ENCODE data around the gene DNAJC21. TPM values are rescaled to one million over a fixed set of nuclear protein-coding genes. Genes with fewer than 3 reads are reported as not detected.

The DNAJC21 gene
- total and polyA plus RNA-seq, 12 donors = 30.4 to 58.9 (median 48.8) TPM

GRCh38 chr5:34998058-34998789 lies 68.9 kb downstream of the DNAJC21 start:
- intact Hi-C loops (cut with DNase I) = no loop called here
- ATAC-seq = no peak
- H3K36me3 ChIP-seq = no peaks in the 10 kb centered on the region
- H3K27ac ChIP-seq = no peak overlapping the region
- H3K4me3 ChIP-seq = no peak overlapping the region
- DNase-seq = no peak
- TF ChIP-seq CTCF (IDR thresholded peaks at IDR 0.05) = no peak
- H3K4me1 ChIP-seq = no peaks in the 10 kb centered on the region
- WGBS, 2 donors = 60 to 66% methylated on average over 6 of the region's 6 CpGs
- H3K9me3 ChIP-seq = no peaks in the 10 kb centered on the region
- peaks cover 0 to 42% (median 33%) of the 10 kb centered on the region in 7 donors for H3K27me3 ChIP-seq

GRCh38 chr5:35001842-35002241 lies 72.5 kb downstream of the DNAJC21 start:
- intact Hi-C loops (cut with DNase I) = loop anchor here in 9 of 10 donors (5.0 to 10.0 kb wide), 4 partner anchors 515 to 527 kb away; no protein-coding TSS in a partner anchor

DNA sequence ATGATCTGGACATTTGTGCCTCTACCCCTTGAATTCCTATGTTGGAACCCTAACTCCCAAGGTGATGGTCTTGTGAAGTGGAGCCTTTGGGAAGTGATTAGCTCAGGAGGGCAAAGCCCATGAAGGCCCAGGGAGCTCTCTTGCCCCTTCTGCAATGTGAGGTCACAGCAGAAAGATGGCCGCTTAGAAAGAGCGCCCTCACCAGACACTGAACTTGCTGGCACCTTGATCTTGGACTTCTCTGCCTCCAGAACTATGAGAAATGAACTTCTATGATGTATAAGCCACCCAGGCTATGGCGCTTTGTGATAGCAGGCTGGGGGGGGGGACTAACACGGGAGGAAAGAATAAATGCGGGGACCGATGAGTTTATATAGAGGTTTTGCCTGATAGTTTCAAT lies 73.1 kb downstream of the DNAJC21 start:
- no peaks in the 10 kb centered on the region for H3K4me1 ChIP-seq
- H3K36me3 ChIP-seq = no peaks in the 10 kb centered on the region
- TF ChIP-seq CTCF (IDR thresholded peaks at IDR 0.05) = no peak
- peaks cover 0 to 7% (median 0%) of the 10 kb centered on the region in 11 donors for H3K9me3 ChIP-seq
- DNase-seq (no peak), ATAC-seq (no peak)
- no peak overlapping the region for H3K27ac ChIP-seq
- H3K27me3 ChIP-seq = peaks cover 0 to 38% (median 30%) of the 10 kb centered on the region in 7 donors
- no peak overlapping the region for H3K4me3 ChIP-seq
- 94 to 98% methylated on average over 6 of the region's 6 CpGs for WGBS, 2 donors
- intact Hi-C loops (cut with DNase I) = loop anchor here in 9 of 10 donors (5.0 to 10.0 kb wide), 4 partner anchors 515 to 528 kb away; no protein-coding TSS in a partner anchor

More at GRCh38 chr5:35001842-35002241, 72.5 kb downstream of the DNAJC21 start:
- Histone ChIP-seq H3K4me1 (no peaks in the 10 kb centered on the region), H3K27me3 (peaks cover 0 to 40% (median 33%) of the 10 kb centered on the region in 7 donors), H3K36me3 (no peaks in the 10 kb centered on the region), H3K9me3 (peaks cover 0 to 1% (median 0%) of the 10 kb centered on the region in 11 donors), H3K27ac (no peak overlapping the region), H3K4me3 (no peak overlapping the region)
- WGBS, 2 donors = 73 to 90% methylated on average over 3 of the region's 3 CpGs
- DNase-seq (no peak), ATAC-seq (no peak)
- TF ChIP-seq CTCF (IDR thresholded peaks at IDR 0.05) = no peak

- H3K27ac ChIP-seq = no peak overlapping the region
- DNase-seq (peak; percentile 24), ATAC-seq (peak in 6 of 8 donors; percentile 20 to 74 (median 40))
- H3K9me3 ChIP-seq = peaks cover 0 to 11% (median 0%) of the 10 kb centered on the region in 11 donors
- intact Hi-C loops (cut with DNase I) = loop anchor here in 9 of 10 donors (5.0 to 10.0 kb wide), 4 partner anchors 516 to 528 kb away; no protein-coding TSS in a partner anchor
- peak; percentile 45 to 89 (median 83) for TF ChIP-seq CTCF (IDR thresholded peaks at IDR 0.05)
- H3K27me3 ChIP-seq = peaks cover 0 to 40% (median 30%) of the 10 kb centered on the region in 7 donors
- 43 to 46% methylated on average over 18 of the region's 18 CpGs for WGBS, 2 donors
- no peak overlapping the region for H3K4me3 ChIP-seq
- H3K4me1 ChIP-seq = no peaks in the 10 kb centered on the region
- H3K36me3 ChIP-seq = no peaks in the 10 kb centered on the region
These were observed 73.9 kb downstream of the DNAJC21 start for GRCh38 chr5:35003018-35003957.
